Prostate gland (tissue), 2 donors: ENCODE measurements around the gene TSHZ2. TPM values are rescaled to one million over a fixed set of nuclear protein-coding genes. Genes with fewer than 3 reads are reported as not detected.

ENCODE experiments used
- DNase-seq: peaks from one replicate; pipeline ENCODE4 v3.0.0-alpha.2; 2019; ENCODE audit warnings: low spot score
- H3K27ac ChIP-seq, 2 donors: fragments of 200-600 bp; sonication (generic); 2 replicates each; pipeline ENCODE4 v1.5.1; 2017 to 2019
- H3K27me3 ChIP-seq: fragments of 200-600 bp; sonication (generic); replicated peaks from 2 replicates; pipeline ENCODE4 v1.5.1; 2019; ENCODE audit not compliant: insufficient read depth
- H3K36me3 ChIP-seq, 2 donors: fragments of 200-600 bp; sonication (generic); 1 replicate in 1 of 2; 2 replicates in 1 of 2; pipeline versions ENCODE4 v1.5.1 to v1.8.1; 2017 to 2019
- H3K4me1 ChIP-seq: fragments of 200-600 bp; sonication (generic); replicated peaks from 2 replicates; pipeline ENCODE4 v1.5.1; 2019
- H3K4me3 ChIP-seq, 2 donors: fragments of 200-600 bp; sonication (generic); 2 replicates each; pipeline ENCODE4 v1.5.1; 2017 to 2019
- H3K9me3 ChIP-seq: fragments of 200-600 bp; sonication (generic); 2 replicates; pipeline ENCODE4 v1.5.1; 2017
- POLR2A ChIP-seq: fragments of 450-650 bp; IDR thresholded peaks from one replicate; pipeline ENCODE4 v1.6.1; 2016; ENCODE audit warnings: antibody characterized with exemption, mild to moderate bottlenecking
- POLR2AphosphoS5 ChIP-seq: sonication (generic); formaldehyde crosslinking; IDR thresholded peaks from one replicate; pipeline ENCODE4 v1.6.1; 2017; ENCODE audit warnings: antibody characterized with exemption
- WGBS: methylation state at CpG from one replicate; pipeline ENCODE4 v1.1.5; 2018; 5-methylcytosine and 5-hydroxymethylcytosine counted together
- intact Hi-C: fragments of 100-400 bp; cut with DNase I; formaldehyde crosslinking; loops from one replicate; pipeline ENCODE4 v1.14.2; 2022
- total RNA-seq, 2 donors: library from RNA; depleted of rRNA; stranded (reverse); fragments of >200 nt; gene quantifications; one replicate each; pipeline ENCODE4 v1.1.0, GENCODE V29; 2016
- TF ChIP-seq, protein P1 (sequence below), 4 experiments: fragments of 200-600 bp in 2 of 4; fragments of 450-650 bp in 2 of 4; sonication (generic) in 2 of 4; IDR thresholded peaks; 1 replicate in 3 of 4; 2 replicates in 1 of 4; pipeline ENCODE4 v1.5.1; 2016 to 2019; ENCODE audit warnings: antibody characterized with exemption in 4 of 4, mild to moderate bottlenecking in 2 of 4, moderate library complexity in 2 of 4

TSHZ2 gene
- total RNA-seq, 2 donors from 2014 or later: 9.8 to 35.1 TPM

- no peak for DNase-seq
- TF ChIP-seq POLR2AphosphoS5 (no peak), POLR2A (no peak)
- TF ChIP-seq, protein P1, sequence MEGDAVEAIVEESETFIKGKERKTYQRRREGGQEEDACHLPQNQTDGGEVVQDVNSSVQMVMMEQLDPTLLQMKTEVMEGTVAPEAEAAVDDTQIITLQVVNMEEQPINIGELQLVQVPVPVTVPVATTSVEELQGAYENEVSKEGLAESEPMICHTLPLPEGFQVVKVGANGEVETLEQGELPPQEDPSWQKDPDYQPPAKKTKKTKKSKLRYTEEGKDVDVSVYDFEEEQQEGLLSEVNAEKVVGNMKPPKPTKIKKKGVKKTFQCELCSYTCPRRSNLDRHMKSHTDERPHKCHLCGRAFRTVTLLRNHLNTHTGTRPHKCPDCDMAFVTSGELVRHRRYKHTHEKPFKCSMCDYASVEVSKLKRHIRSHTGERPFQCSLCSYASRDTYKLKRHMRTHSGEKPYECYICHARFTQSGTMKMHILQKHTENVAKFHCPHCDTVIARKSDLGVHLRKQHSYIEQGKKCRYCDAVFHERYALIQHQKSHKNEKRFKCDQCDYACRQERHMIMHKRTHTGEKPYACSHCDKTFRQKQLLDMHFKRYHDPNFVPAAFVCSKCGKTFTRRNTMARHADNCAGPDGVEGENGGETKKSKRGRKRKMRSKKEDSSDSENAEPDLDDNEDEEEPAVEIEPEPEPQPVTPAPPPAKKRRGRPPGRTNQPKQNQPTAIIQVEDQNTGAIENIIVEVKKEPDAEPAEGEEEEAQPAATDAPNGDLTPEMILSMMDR (IDR thresholded peaks at IDR 0.05): no peak
- no peaks in the 10 kb centered on the region for H3K9me3 ChIP-seq
- WGBS: 92% methylated on average over 3 of the region's 3 CpGs
- intact Hi-C loops: no loop called here
- no peaks in the 10 kb centered on the region for H3K27me3 ChIP-seq
- H3K4me3 ChIP-seq: no peak overlapping the region
- H3K36me3 ChIP-seq: no peaks in the 10 kb centered on the region
- no peak overlapping the region for H3K27ac ChIP-seq
- no peaks in the 10 kb centered on the region for H3K4me1 ChIP-seq
Measured at GRCh38 chr20:52941808-52942207, 30.4 kb upstream of the TSHZ2 start.

GRCh38 chr20:52943185-52943841 is 28.8 kb upstream of the TSHZ2 start:
- no peak for DNase-seq
- Histone ChIP-seq H3K4me3 (no peak overlapping the region), H3K36me3 (no peaks in the 10 kb centered on the region), H3K4me1 (no peaks in the 10 kb centered on the region), H3K27me3 (no peaks in the 10 kb centered on the region), H3K9me3 (no peaks in the 10 kb centered on the region), H3K27ac (no peak overlapping the region)
- intact Hi-C loops: no loop called here
- WGBS: 75% methylated on average over 2 of the region's 2 CpGs
- no peak for TF ChIP-seq POLR2AphosphoS5
- TF ChIP-seq, protein P1 (IDR thresholded peaks at IDR 0.05): no peak
- no peak for TF ChIP-seq POLR2A

GRCh38 chr20:52945268-52945667 is 26.9 kb upstream of the TSHZ2 start:
- 61% methylated on average over 1 of the region's 1 CpG for WGBS
- intact Hi-C loops: no loop called here
- DNase-seq: no peak
- H3K27me3 ChIP-seq: no peaks in the 10 kb centered on the region
- TF ChIP-seq POLR2A (no peak), POLR2AphosphoS5 (no peak)
- TF ChIP-seq, protein P1 (IDR thresholded peaks at IDR 0.05): no peak
- H3K4me1 ChIP-seq: no peaks in the 10 kb centered on the region
- no peaks in the 10 kb centered on the region for H3K36me3 ChIP-seq
- H3K4me3 ChIP-seq: no peak overlapping the region
- H3K27ac ChIP-seq: no peak overlapping the region
- H3K9me3 ChIP-seq: no peaks in the 10 kb centered on the region

DNA sequence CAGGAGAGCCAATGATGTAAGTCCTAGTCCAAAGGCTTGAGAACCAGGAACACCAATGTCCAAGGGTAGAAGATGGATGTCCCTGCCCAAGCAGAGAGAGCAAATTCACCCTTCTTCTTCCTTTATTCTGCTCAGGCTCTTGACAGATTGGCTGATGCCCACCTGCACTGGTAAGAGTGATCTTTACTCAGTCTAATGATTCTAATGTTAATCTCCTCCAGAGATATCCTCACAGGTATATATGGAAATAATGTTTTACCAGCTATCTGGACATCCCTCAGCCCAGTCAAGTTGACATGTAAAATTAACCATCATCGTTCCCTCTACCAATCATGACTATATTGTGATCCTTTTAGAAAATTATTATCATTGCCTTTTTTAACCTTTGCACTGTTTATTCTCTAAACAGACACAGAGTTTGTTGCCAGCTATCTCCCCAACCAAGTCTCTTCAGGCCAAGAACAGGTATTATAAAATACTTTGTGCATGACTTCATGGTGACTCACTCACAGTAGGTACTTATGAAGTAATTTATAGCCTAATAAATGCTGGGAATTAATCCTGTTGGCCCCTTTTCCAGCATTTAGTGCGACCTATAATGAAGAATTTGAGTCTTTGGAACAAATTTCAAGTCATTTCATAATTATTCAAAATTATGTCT is 26.2 kb upstream of the TSHZ2 start:
- intact Hi-C loops: no loop called here
- H3K27me3 ChIP-seq: no peaks in the 10 kb centered on the region
- TF ChIP-seq POLR2AphosphoS5: peak; percentile 59
- TF ChIP-seq, protein P1 (IDR thresholded peaks at IDR 0.05): no peak
- H3K9me3 ChIP-seq: no peaks in the 10 kb centered on the region
- no peak overlapping the region for H3K27ac ChIP-seq
- WGBS: 33% methylated on average over 2 of the region's 2 CpGs
- H3K36me3 ChIP-seq: no peaks in the 10 kb centered on the region
- H3K4me1 ChIP-seq: no peaks in the 10 kb centered on the region
- no peak for DNase-seq
- H3K4me3 ChIP-seq: no peak overlapping the region

DNA sequence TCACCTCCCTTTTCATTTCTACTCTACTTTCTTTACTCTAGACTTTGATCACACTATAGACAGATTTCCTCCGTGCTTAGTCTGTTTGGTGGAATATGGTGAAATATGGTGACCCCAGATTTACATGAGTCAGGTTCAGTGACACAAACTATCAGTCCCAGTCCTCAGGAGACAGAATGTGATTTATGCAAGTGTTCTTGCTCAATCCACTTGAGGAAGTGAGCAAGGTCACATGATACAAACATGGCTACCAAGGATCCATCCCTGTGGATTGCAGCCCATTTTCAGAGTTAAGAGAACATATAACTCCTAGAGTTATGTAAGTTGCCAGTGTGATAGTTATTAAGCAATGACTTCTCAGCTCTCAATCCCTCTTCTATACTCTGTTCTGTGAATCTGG is 23.7 kb upstream of the TSHZ2 start:
- DNase-seq: no peak
- WGBS: 97% methylated on average over 1 of the region's 1 CpG
- H3K4me3 ChIP-seq: no peak overlapping the region
- TF ChIP-seq, protein P1 (IDR thresholded peaks at IDR 0.05): no peak
- no peak for TF ChIP-seq POLR2A
- no peak for TF ChIP-seq POLR2AphosphoS5
- H3K36me3 ChIP-seq: no peaks in the 10 kb centered on the region
- no peaks in the 10 kb centered on the region for H3K9me3 ChIP-seq
- H3K27me3 ChIP-seq: no peaks in the 10 kb centered on the region
- intact Hi-C loops: no loop called here
- no peaks in the 10 kb centered on the region for H3K4me1 ChIP-seq
- H3K27ac ChIP-seq: no peak overlapping the region
